GM12878 (cell line): ENCODE results near the gene CCR5. TPM values are rescaled to one million over a fixed set of nuclear protein-coding genes. Genes with fewer than 3 reads are reported as not detected.

ENCODE experiments used
- ASH2L ChIP-seq: fragments of 300-600, 200-600 bp; sonication (generic); IDR thresholded peaks from 2 replicates; pipeline ENCODE4 v1.6.1; 2017; ENCODE audit warnings: low read depth, mild to moderate bottlenecking, borderline replicate concordance
- BACH1 ChIP-seq: fragments of 450-650 bp; IDR thresholded peaks from 2 replicates; pipeline ENCODE4 v1.6.1; 2017; ENCODE audit warnings: mild to moderate bottlenecking, borderline replicate concordance
- BRCA1 ChIP-seq: IDR thresholded peaks from 2 replicates; pipeline ENCODE4 v1.6.1; 2011; ENCODE audit warnings: low read depth, low read length, improper control_type of control experiment
- CHD4 ChIP-seq: fragments of 200-600 bp; sonication (generic); IDR thresholded peaks from 2 replicates; pipeline ENCODE4 v1.6.1; 2016; ENCODE audit warnings: mild to moderate bottlenecking
- CREM ChIP-seq: IDR thresholded peaks from 2 replicates; pipeline ENCODE4 v1.6.1; 2014; ENCODE audit warnings: antibody characterized with exemption, low read depth
- DPF2 ChIP-seq: fragments of 450-650 bp; IDR thresholded peaks from 2 replicates; pipeline ENCODE4 v1.6.1; 2017; ENCODE audit warnings: mild to moderate bottlenecking
- EP300 ChIP-seq, 2 experiments: fragments of 150-350 bp in 1 of 2; IDR thresholded peaks; 2 replicates each; pipeline ENCODE4 v1.6.1; 2011 to 2012; ENCODE audit warnings: low read depth in 2 of 2, low read length in 2 of 2, borderline replicate concordance in 1 of 2, improper control_type of control experiment in 1 of 2, inconsistent platforms in 1 of 2; ENCODE audit not compliant: control insufficient read depth in 1 of 2
- EZH2 ChIP-seq: IDR thresholded peaks from 2 replicates; pipeline ENCODE4 v1.6.1; 2012; ENCODE audit warnings: low read depth, mild to moderate bottlenecking, control low read depth, inconsistent platforms, low read length, borderline replicate concordance; ENCODE audit not compliant: control insufficient read depth
- FOXM1 ChIP-seq: IDR thresholded peaks from 2 replicates; pipeline ENCODE4 v1.6.1; 2012; ENCODE audit warnings: low read depth, mild to moderate bottlenecking, inconsistent platforms, low read length, moderate library complexity
- HDAC2 ChIP-seq: fragments of 200-600 bp; sonication (generic); IDR thresholded peaks from 2 replicates; pipeline ENCODE4 v1.6.1; 2017
- JUNB ChIP-seq: IDR thresholded peaks from 2 replicates; pipeline ENCODE4 v1.6.1; 2016; ENCODE audit warnings: antibody characterized with exemption, mild to moderate bottlenecking
- KDM1A ChIP-seq: fragments of 200-600 bp; sonication (generic); IDR thresholded peaks from 2 replicates; pipeline ENCODE4 v1.6.1; 2016; ENCODE audit warnings: borderline replicate concordance
- KLF5 ChIP-seq: fragments of 450-650 bp; IDR thresholded peaks from 2 replicates; pipeline ENCODE4 v1.6.1; 2014; ENCODE audit warnings: mild to moderate bottlenecking; ENCODE audit not compliant: partially characterized antibody
- NFIC ChIP-seq: IDR thresholded peaks from 2 replicates; pipeline ENCODE4 v1.6.1; 2012; ENCODE audit warnings: low read depth, mild to moderate bottlenecking, inconsistent platforms, low read length, moderate library complexity
- NFXL1 ChIP-seq: fragments of 450-650 bp; IDR thresholded peaks from 2 replicates; pipeline ENCODE4 v1.6.1; 2017; ENCODE audit warnings: antibody characterized with exemption, mild to moderate bottlenecking, borderline replicate concordance
- RUNX3 ChIP-seq: IDR thresholded peaks from 2 replicates; pipeline ENCODE4 v1.6.1; 2012; ENCODE audit warnings: low read length, inconsistent platforms
- SIX5 ChIP-seq: IDR thresholded peaks from 2 replicates; pipeline ENCODE4 v1.6.1; 2011; ENCODE audit warnings: mild to moderate bottlenecking, low read depth, low read length, moderate library complexity; ENCODE audit not compliant: severe bottlenecking
- SMAD1 ChIP-seq: fragments of 450-650 bp; IDR thresholded peaks from 2 replicates; pipeline ENCODE4 v1.6.1; 2018; ENCODE audit warnings: mild to moderate bottlenecking, low read depth; ENCODE audit not compliant: partially characterized antibody
- SMARCA5 ChIP-seq: fragments of 450-650 bp; IDR thresholded peaks from 2 replicates; pipeline ENCODE4 v1.6.1; 2017; ENCODE audit warnings: mild to moderate bottlenecking
- SP1 ChIP-seq: IDR thresholded peaks from one replicate; pipeline ENCODE4 v1.6.1; 2011; ENCODE audit warnings: low read depth, low read length
- STAT1 ChIP-seq: fragments of 450-650 bp; conservative IDR thresholded peaks from 2 replicates; pipeline ENCODE4 v1.6.1; 2014; ENCODE audit warnings: antibody characterized with exemption, mild to moderate bottlenecking
- TAF1 ChIP-seq: IDR thresholded peaks from 2 replicates; pipeline ENCODE4 v1.6.1; 2011; ENCODE audit warnings: mild to moderate bottlenecking, low read depth, low read length, borderline replicate concordance
- TCF12 ChIP-seq: IDR thresholded peaks from 2 replicates; pipeline ENCODE4 v1.6.1; 2011; ENCODE audit warnings: low read depth, mild to moderate bottlenecking, low read length
- ZNF207 ChIP-seq: fragments of 450-650 bp; IDR thresholded peaks from 2 replicates; pipeline ENCODE4 v1.6.1; 2014; ENCODE audit warnings: antibody characterized with exemption, mild to moderate bottlenecking, borderline replicate concordance
- ZNF274 ChIP-seq: IDR thresholded peaks from one replicate; pipeline ENCODE4 v1.8.0; 2011; ENCODE audit not compliant: insufficient read length, insufficient read depth
- ZNF384 ChIP-seq: IDR thresholded peaks from 2 replicates; pipeline ENCODE4 v1.6.1; 2012; ENCODE audit warnings: low read depth, mild to moderate bottlenecking, low read length, improper control_type of control experiment, borderline replicate concordance
- polyA plus RNA-seq, 11 experiments: library from polyadenylated mRNA; depleted of rRNA in 4 of 11; unstranded in 6 of 11; stranded (reverse) in 5 of 11; fragments of >200 nt; fragmentation: Nextera tagmentation in 4 of 11; fragmentation: Illumina TruSeq in 1 of 11; extraction: Ambion mirVana in 4 of 11; extraction: Trizol in 1 of 11; gene quantifications; 1 replicate in 1 of 11; 2 replicates in 10 of 11; pipeline versions ENCODE4 v1.2.1 to v1.2.3, GENCODE V29; 2011 to 2016; ENCODE audit warnings: inconsistent platforms in 2 of 11, missing spikeins in 2 of 11, low read depth in 1 of 11
- total RNA-seq, 4 experiments: library from RNA; depleted of rRNA in 3 of 4; stranded (reverse); fragments of >200 nt in 3 of 4; fragmentation: Illumina TruSeq in 1 of 4; extraction: Trizol in 1 of 4; gene quantifications; 2 replicates each; pipeline versions ENCODE4 v1.2.1 to v1.2.3, GENCODE V29; 2013 to 2021
- TF ChIP-seq, protein P1 (sequence below): IDR thresholded peaks from 2 replicates; pipeline ENCODE4 v1.6.1; 2012; ENCODE audit warnings: low read depth, low read length, improper control_type of control experiment
- TF ChIP-seq, protein P2 (sequence below): fragments of 450-650 bp; IDR thresholded peaks from 2 replicates; pipeline ENCODE4 v1.6.1; 2014; ENCODE audit warnings: mild to moderate bottlenecking
- TF ChIP-seq, protein P3 (sequence below): fragments of 450-650 bp; IDR thresholded peaks from 2 replicates; pipeline ENCODE4 v1.6.1; 2018; ENCODE audit warnings: mild to moderate bottlenecking, low read depth, moderate library complexity; ENCODE audit not compliant: partially characterized antibody

Gene CCR5
- total and polyA plus RNA-seq, 10 of the 15 experiments (the other 5 are each of a cell fraction or from before 2014, with no cell fraction given): 0.17 to 1.6 (median 0.82) TPM; not detected in 1

DNA sequence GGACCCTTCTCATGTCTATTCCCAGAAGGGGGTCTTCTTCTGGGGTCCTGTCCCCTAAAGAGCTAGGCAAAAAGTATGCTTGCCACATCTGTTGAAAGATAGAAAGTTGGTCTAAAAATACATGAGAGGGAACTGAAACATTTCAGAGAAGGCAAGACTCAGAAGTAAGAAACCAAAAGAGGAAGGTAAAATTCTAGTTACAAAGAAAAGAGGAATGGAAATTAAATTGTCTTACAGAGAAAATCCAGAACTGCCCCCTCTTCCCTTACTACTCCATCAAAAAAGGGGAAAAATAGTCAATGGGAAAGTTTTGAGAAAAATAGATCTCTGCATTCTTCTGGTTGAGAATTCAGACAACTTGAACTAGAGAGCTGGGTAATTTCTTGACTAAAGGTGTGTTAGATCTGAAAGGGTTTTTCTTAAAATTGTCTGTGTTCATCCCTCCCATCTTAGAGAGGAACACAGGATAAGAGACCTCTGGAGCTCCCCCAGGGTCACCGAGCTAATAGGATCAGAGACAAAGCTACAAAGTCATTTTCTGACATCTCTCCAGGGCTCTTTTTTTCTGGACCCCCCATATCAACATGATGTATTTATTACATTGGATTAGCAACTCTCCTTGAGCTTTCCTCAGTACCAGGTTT, 49.2 kb upstream of the CCR5 start (continued):
- TF ChIP-seq JUNB: no peak
- no peak for TF ChIP-seq KDM1A
- no peak for TF ChIP-seq FOXM1
- no peak for TF ChIP-seq HDAC2
- peak; percentile 55 for TF ChIP-seq RUNX3
- no peak for TF ChIP-seq ZNF207
- no peak for TF ChIP-seq STAT1
- TF ChIP-seq SMARCA5: no peak
- TF ChIP-seq KLF5: no peak
- TF ChIP-seq CHD4: 0 out of 2 replicates have a peak, but pooled peaks have one; percentile 30
- no peak for TF ChIP-seq NFXL1
- no peak for TF ChIP-seq TAF1
- TF ChIP-seq EZH2: no peak
- no peak for TF ChIP-seq ASH2L
- TF ChIP-seq CREM: no peak
- TF ChIP-seq, protein P1, sequence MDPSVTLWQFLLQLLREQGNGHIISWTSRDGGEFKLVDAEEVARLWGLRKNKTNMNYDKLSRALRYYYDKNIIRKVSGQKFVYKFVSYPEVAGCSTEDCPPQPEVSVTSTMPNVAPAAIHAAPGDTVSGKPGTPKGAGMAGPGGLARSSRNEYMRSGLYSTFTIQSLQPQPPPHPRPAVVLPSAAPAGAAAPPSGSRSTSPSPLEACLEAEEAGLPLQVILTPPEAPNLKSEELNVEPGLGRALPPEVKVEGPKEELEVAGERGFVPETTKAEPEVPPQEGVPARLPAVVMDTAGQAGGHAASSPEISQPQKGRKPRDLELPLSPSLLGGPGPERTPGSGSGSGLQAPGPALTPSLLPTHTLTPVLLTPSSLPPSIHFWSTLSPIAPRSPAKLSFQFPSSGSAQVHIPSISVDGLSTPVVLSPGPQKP: no peak
- TF ChIP-seq SMAD1: no peak
- TF ChIP-seq, protein P2, sequence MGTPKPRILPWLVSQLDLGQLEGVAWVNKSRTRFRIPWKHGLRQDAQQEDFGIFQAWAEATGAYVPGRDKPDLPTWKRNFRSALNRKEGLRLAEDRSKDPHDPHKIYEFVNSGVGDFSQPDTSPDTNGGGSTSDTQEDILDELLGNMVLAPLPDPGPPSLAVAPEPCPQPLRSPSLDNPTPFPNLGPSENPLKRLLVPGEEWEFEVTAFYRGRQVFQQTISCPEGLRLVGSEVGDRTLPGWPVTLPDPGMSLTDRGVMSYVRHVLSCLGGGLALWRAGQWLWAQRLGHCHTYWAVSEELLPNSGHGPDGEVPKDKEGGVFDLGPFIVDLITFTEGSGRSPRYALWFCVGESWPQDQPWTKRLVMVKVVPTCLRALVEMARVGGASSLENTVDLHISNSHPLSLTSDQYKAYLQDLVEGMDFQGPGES: no peak
- TF ChIP-seq BRCA1: no peak
- no peak for TF ChIP-seq SIX5
- TF ChIP-seq EP300 (IDR thresholded peaks at IDR 0.05; ENCODE audit: borderline replicate concordance in 1 of 2, control insufficient read depth in 1 of 2, low read depth in 2 of 2, low read length in 2 of 2): peak in 1 of 2 experiments; percentile 69; a peak in 2 of 4 replicates
- TF ChIP-seq, protein P3, sequence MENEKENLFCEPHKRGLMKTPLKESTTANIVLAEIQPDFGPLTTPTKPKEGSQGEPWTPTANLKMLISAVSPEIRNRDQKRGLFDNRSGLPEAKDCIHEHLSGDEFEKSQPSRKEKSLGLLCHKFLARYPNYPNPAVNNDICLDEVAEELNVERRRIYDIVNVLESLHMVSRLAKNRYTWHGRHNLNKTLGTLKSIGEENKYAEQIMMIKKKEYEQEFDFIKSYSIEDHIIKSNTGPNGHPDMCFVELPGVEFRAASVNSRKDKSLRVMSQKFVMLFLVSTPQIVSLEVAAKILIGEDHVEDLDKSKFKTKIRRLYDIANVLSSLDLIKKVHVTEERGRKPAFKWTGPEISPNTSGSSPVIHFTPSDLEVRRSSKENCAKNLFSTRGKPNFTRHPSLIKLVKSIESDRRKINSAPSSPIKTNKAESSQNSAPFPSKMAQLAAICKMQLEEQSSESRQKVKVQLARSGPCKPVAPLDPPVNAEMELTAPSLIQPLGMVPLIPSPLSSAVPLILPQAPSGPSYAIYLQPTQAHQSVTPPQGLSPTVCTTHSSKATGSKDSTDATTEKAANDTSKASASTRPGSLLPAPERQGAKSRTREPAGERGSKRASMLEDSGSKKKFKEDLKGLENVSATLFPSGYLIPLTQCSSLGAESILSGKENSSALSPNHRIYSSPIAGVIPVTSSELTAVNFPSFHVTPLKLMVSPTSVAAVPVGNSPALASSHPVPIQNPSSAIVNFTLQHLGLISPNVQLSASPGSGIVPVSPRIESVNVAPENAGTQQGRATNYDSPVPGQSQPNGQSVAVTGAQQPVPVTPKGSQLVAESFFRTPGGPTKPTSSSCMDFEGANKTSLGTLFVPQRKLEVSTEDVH: no peak
- TF ChIP-seq DPF2: peak; percentile 86
- TF ChIP-seq TCF12: no peak
- TF ChIP-seq NFIC: peak; percentile 76
- no peak for TF ChIP-seq ZNF274
- TF ChIP-seq ZNF384: no peak
- no peak for TF ChIP-seq SP1
- TF ChIP-seq BACH1: no peak
